NK-92 treated with Interleukin-12 subunit alpha and Interleukin-12 subunit beta, amount 100 ng/mL, for 24 hours (cell line): ENCODE data around the gene MSS51.
"Not testable (repeated sequence)": the region's sequence is repeated elsewhere in the genome, so short reads cannot be mapped to it uniquely, and the experiment has no call there.

Experiments
- DNase-seq: peaks from one replicate; lab custom pipeline; 2025; lab: John Stamatoyannopoulos, UW

MSS51 gene

GRCh38 chr10:73414230-73414945 lies 19.0 kb downstream of the MSS51 start:
- no peak for DNase-seq

- DNase-seq: peak; percentile 84
Measured at GRCh38 chr10:73413528-73414229, 19.7 kb downstream of the MSS51 start, which contains the start of gene ANXA7. TSS of gene ANXA7 (minus strand) at chr10:73414058. CDS start at chr10:73400856, 13,202 bp downstream.

GRCh38 chr10:73413108-73413527 lies 20.2 kb downstream of the MSS51 start:
- DNase-seq: no peak

GRCh38 chr10:73410897-73411296 lies 22.5 kb downstream of the MSS51 start:
- no peak for DNase-seq

- no peak for DNase-seq
Measured at GRCh38 chr10:73408978-73409521, 24.3 kb downstream of the MSS51 start.

GRCh38 chr10:73408061-73408460 lies 25.3 kb downstream of the MSS51 start:
- no peak for DNase-seq

- no peak for DNase-seq
Measured at GRCh38 chr10:73407495-73407894, 25.9 kb downstream of the MSS51 start.

GRCh38 chr10:73406846-73407245 lies 26.5 kb downstream of the MSS51 start:
- no peak for DNase-seq

GRCh38 chr10:73405556-73405955 lies 27.8 kb downstream of the MSS51 start:
- no peak for DNase-seq

GRCh38 chr10:73404690-73405089 lies 28.7 kb downstream of the MSS51 start:
- no peak for DNase-seq

GRCh38 chr10:73401636-73402035 lies 31.7 kb downstream of the MSS51 start:
- DNase-seq: no peak

GRCh38 chr10:73399063-73399462 lies 34.3 kb downstream of the MSS51 start:
- DNase-seq: no peak

GRCh38 chr10:73398024-73398423 lies 35.3 kb downstream of the MSS51 start:
- DNase-seq: no peak

GRCh38 chr10:73394325-73394724 lies 39.0 kb downstream of the MSS51 start:
- DNase-seq: not testable (repeated sequence)

GRCh38 chr10:73388228-73388627 lies 45.1 kb downstream of the MSS51 start:
- no peak for DNase-seq

GRCh38 chr10:73386583-73386982 lies 46.8 kb downstream of the MSS51 start:
- DNase-seq: no peak

GRCh38 chr10:73379064-73379748 lies 54.2 kb downstream of the MSS51 start:
- DNase-seq: no peak

GRCh38 chr10:73376679-73377078 lies 56.7 kb downstream of the MSS51 start:
- DNase-seq: no peak
